Progenitor cell of endocrine pancreas (in vitro differentiated cells): ENCODE data around the gene COG5. TPM values are rescaled to one million over a fixed set of nuclear protein-coding genes. Genes with fewer than 3 reads are reported as not detected.

Experiments used
- DNase-seq: peaks from one replicate; pipeline ENCODE4 v3.0.0; 2021; ENCODE audit warnings: low spot score; ENCODE audit not compliant: unreplicated experiment
- H3K27ac Mint-ChIP-seq: 2 replicates; pipeline ENCODE4 v1.8.0; 2021; ENCODE audit warnings: mild to moderate bottlenecking, moderate library complexity, mixed read lengths
- H3K27me3 Mint-ChIP-seq: 2 replicates; pipeline ENCODE4 v1.8.0; 2021; ENCODE audit warnings: mixed read lengths
- H3K36me3 Mint-ChIP-seq: 2 replicates; pipeline ENCODE4 v1.8.0; 2022; ENCODE audit warnings: mixed read lengths; ENCODE audit not compliant: insufficient read depth
- H3K4me1 Mint-ChIP-seq: 2 replicates; pipeline ENCODE4 v1.8.0; 2021; ENCODE audit warnings: low read depth, mixed read lengths
- H3K4me3 Mint-ChIP-seq: 2 replicates; pipeline ENCODE4 v1.8.0; 2021; ENCODE audit warnings: low read depth, mild to moderate bottlenecking, moderate library complexity, mixed read lengths
- H3K9me3 Mint-ChIP-seq: 2 replicates; pipeline ENCODE4 v1.8.0; 2021; ENCODE audit warnings: low read depth, mixed read lengths
- CTCF ChIP-seq: fragments of 200-600 bp; sonication (generic); IDR thresholded peaks from one replicate; pipeline ENCODE4 v1.5.0; 2021; ENCODE audit warnings: antibody characterized with exemption, mild to moderate bottlenecking; ENCODE audit not compliant: unreplicated experiment
- total RNA-seq: library from RNA; stranded (reverse); gene quantifications from 2 replicates; pipeline ENCODE4 v1.2.1, GENCODE V29; 2021

COG5 gene
- total RNA-seq, 1 donor from 2014 or later = 49.0 TPM

- no peak for TF ChIP-seq CTCF
- Mint-ChIP-seq H3K9me3 (peaks cover 23% of the 10 kb centered on the region), H3K27ac (no peak overlapping the region), H3K27me3 (no peaks in the 10 kb centered on the region), H3K4me1 (peaks cover 2% of the 10 kb centered on the region), H3K4me3 (no peak overlapping the region), H3K36me3 (peaks cover 34% of the 10 kb centered on the region)
- no peak for DNase-seq
These were observed 57.6 kb downstream of the COG5 start for GRCh38 chr7:107505997-107506673.

GRCh38 chr7:107505362-107505761 is 58.4 kb downstream of the COG5 start:
- Mint-ChIP-seq H3K4me3 (no peak overlapping the region), H3K27ac (no peak overlapping the region), H3K4me1 (peaks cover 2% of the 10 kb centered on the region), H3K9me3 (peaks cover 15% of the 10 kb centered on the region), H3K27me3 (no peaks in the 10 kb centered on the region), H3K36me3 (peaks cover 27% of the 10 kb centered on the region)
- TF ChIP-seq CTCF = no peak
- DNase-seq = no peak

- no peak overlapping the region for H3K27ac Mint-ChIP-seq
- peaks cover 27% of the 10 kb centered on the region for H3K36me3 Mint-ChIP-seq
- peaks cover 11% of the 10 kb centered on the region for H3K9me3 Mint-ChIP-seq
- no peak overlapping the region for H3K4me3 Mint-ChIP-seq
- H3K27me3 Mint-ChIP-seq = no peaks in the 10 kb centered on the region
- no peak for DNase-seq
- H3K4me1 Mint-ChIP-seq = peaks cover 2% of the 10 kb centered on the region
- TF ChIP-seq CTCF = no peak
These were observed 60.0 kb downstream of the COG5 start for GRCh38 chr7:107503687-107504086.

GRCh38 chr7:107502797-107503196 is 60.9 kb downstream of the COG5 start:
- no peak for DNase-seq
- Mint-ChIP-seq H3K9me3 (peaks cover 14% of the 10 kb centered on the region), H3K27ac (no peak overlapping the region), H3K36me3 (peaks cover 25% of the 10 kb centered on the region), H3K4me3 (no peak overlapping the region), H3K4me1 (peaks cover 2% of the 10 kb centered on the region), H3K27me3 (no peaks in the 10 kb centered on the region)
- no peak for TF ChIP-seq CTCF

GRCh38 chr7:107502154-107502553 is 61.6 kb downstream of the COG5 start:
- no peaks in the 10 kb centered on the region for H3K27me3 Mint-ChIP-seq
- H3K36me3 Mint-ChIP-seq = peaks cover 23% of the 10 kb centered on the region
- peaks cover 2% of the 10 kb centered on the region for H3K4me1 Mint-ChIP-seq
- TF ChIP-seq CTCF = no peak
- H3K4me3 Mint-ChIP-seq = no peak overlapping the region
- no peak for DNase-seq
- no peak overlapping the region for H3K27ac Mint-ChIP-seq
- H3K9me3 Mint-ChIP-seq = peaks cover 13% of the 10 kb centered on the region
